Coronary artery (tissue), 2 donors: ENCODE data around the gene PXDN.
"Not testable (repeated sequence)": the region's sequence is repeated elsewhere in the genome, so short reads cannot be mapped to it uniquely, and the experiment has no call there.

Experiments
- DNase-seq: peaks from one replicate; pipeline ENCODE4 v3.0.0-alpha.2; 2017; ENCODE audit warnings: low spot score
- H3K27ac ChIP-seq, 2 donors: fragments of 200-600 bp; sonication (generic); one replicate each; pipeline ENCODE4 v1.5.1; 2016 to 2019
- H3K4me3 ChIP-seq: fragments of 200-600 bp; sonication (generic); 2 replicates; pipeline ENCODE4 v1.5.1; 2016; ENCODE audit warnings: mild to moderate bottlenecking, moderate library complexity
- TF ChIP-seq, protein P1 (sequence below): fragments of 200-600 bp; sonication (generic); IDR thresholded peaks from one replicate; pipeline ENCODE4 v1.5.1; 2019; ENCODE audit warnings: antibody characterized with exemption

Gene PXDN

DNA sequence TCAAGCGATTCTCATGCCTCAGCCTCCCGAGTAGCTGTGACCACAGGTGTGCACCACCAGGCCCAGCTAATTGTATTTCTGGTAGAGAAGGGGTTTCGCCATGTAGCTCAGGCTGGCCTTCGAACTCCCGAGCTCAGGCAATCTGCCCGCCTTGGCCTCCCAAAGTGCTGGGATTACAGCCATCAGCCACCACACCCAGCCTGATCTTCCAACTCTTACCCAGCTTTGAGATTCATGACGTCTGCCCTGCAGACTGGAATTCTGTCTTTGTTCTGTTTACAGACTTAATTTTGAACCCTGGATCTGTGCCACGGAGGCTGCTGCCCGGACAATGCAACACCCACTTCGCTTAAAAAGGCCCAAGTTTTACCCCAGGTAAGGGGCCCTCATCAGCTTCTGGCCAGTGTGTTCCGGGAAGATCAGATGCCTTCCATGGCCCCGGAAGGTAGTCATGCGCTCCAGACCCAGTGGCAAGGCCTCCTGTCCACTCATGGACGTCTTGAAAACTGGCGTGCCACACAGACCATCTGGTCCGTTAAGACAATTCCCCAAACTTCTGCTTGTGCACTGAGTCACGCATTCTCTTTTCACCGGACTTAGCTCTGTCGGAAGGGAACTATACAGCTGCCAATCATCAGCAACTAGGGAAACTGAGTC, 5.5 kb downstream of the PXDN start:
- TF ChIP-seq, protein P1, sequence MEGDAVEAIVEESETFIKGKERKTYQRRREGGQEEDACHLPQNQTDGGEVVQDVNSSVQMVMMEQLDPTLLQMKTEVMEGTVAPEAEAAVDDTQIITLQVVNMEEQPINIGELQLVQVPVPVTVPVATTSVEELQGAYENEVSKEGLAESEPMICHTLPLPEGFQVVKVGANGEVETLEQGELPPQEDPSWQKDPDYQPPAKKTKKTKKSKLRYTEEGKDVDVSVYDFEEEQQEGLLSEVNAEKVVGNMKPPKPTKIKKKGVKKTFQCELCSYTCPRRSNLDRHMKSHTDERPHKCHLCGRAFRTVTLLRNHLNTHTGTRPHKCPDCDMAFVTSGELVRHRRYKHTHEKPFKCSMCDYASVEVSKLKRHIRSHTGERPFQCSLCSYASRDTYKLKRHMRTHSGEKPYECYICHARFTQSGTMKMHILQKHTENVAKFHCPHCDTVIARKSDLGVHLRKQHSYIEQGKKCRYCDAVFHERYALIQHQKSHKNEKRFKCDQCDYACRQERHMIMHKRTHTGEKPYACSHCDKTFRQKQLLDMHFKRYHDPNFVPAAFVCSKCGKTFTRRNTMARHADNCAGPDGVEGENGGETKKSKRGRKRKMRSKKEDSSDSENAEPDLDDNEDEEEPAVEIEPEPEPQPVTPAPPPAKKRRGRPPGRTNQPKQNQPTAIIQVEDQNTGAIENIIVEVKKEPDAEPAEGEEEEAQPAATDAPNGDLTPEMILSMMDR = no peak
- Histone ChIP-seq H3K4me3 (no peak overlapping the region), H3K27ac (peak overlapping the region; percentile 49 to 59)
- no peak for DNase-seq

DNA sequence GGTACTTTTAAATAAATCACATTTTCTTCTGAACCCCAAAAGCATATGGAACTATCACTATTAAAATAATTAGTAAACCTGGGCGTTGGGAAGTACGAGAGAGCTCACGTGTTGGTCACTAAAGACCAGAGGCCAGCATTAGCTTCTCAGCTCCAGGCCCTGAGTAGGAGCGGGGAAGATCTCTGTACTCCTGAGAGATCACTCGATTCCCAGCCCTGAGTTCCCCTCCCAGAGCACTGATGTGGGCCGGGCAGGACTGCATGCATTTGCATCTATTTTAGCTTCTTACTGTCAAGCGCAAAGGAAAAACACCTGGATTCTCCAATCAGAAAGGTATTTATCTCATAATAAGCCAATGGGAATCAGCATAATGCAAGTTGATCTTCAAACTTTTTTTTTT, 6.2 kb downstream of the PXDN start:
- no peak overlapping the region for H3K4me3 ChIP-seq
- H3K27ac ChIP-seq = peak overlapping the region in 1 of 2 donors; percentile 49
- TF ChIP-seq, protein P1 = no peak
- no peak for DNase-seq

DNA sequence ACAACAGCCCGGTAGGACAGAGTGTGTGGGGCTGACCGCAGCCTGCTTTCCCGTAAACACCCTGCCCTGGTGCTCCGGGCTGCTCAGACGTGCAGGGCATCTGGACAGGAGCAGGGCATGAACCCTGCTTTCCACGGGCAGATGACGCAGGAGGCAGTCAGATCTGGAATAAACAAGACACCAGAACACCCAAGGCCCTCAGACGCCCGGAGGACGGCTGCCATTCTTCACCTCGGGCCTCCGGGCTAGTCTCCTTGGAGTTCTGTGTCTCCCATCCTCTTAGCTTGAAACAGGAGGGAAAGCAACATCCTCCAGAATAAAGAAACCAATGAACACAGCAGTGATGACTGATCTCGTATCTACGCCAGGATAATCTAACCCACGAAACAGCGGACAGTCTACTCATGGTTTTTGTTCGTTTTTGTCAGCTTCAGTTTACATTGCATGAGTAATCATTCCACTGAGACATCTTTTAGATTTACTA, 7.3 kb downstream of the PXDN start:
- peak overlapping the region; percentile 18 to 57 for H3K27ac ChIP-seq
- TF ChIP-seq, protein P1 = no peak
- no peak overlapping the region for H3K4me3 ChIP-seq
- DNase-seq = no peak

DNA sequence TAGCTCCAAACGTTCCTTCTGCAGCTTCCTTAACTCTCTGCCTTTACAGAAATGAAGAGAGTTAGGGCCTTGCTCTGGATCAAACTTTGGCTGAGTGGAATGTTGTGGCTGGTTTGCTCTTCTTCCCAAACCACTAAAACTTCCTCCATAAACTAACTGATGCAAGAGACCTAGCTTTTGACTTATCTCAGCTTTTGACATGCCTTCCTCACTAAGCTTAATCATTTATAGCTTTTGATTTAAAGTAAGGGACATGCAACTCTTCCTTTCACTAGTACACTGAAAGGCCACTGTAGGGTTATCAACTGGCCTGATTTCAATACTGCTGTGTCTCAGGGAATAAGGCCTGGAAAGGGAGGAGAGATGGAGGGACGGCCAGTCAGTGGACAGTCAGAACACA, 8.3 kb downstream of the PXDN start:
- Histone ChIP-seq H3K4me3 (no peak overlapping the region), H3K27ac (peak overlapping the region; percentile 18 to 29)
- no peak for DNase-seq
- TF ChIP-seq, protein P1 = no peak

DNA sequence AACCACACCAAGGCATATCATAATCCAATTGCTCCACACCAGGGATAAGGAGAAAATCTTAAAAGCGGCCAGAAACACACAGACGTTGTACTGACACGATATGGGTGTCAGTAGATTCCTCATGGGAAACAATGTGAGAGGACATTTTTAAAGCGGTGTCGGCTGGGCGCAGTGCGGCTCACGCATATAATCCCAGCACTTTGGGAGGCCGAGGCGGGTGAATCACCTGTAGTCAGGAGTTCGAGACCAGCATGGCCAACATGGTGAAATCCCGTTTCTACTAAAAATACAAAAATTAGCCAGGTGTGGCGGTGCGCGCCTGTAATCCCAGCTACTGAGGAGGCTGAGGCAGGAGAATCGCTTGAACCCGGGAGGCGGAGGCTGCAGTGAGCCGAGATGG, 11.0 kb downstream of the PXDN start:
- not testable (repeated sequence) for DNase-seq, H3K27ac ChIP-seq, H3K4me3 ChIP-seq

DNA sequence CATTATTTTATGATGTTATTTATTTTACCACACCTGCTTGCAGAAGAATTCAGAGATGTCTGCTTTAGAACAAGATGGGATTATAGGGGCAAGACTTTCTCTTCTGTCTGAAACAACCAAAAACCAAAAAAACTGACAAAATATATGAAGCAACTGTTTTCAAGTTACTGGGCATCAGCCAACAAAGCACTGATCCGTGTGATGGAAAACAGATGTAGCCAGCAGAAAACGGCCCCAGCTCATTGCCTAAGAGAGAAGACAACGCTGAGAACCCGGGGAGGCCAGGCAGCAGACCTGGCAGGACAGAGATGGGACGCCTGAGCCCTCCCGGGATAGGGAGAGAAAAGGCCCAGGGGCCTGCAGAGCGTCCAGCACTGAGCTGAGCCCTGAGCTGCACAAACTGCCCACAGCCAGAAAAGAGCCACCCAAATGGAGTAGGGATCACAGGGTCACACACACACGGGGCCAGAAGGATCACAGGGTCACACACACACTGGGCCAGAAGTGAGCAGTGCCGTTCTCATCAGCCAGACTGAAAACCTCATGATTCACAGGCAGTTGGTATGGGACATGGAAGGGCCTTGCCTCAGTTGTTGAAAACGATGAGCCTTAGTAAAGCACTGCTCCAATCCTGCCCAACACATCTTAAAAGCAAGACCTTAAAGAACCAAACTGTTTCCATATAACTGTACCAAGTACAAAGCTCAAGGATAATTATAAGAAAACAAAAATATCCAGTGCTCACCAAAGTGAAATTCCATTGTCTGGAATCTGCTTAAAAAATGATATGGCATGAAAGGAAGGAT, 12.1 kb downstream of the PXDN start:
- peak; percentile 74 for DNase-seq
- TF ChIP-seq, protein P1 = no peak
- Histone ChIP-seq H3K27ac (peak overlapping the region; percentile 82 to 93), H3K4me3 (no peak overlapping the region)

DNA sequence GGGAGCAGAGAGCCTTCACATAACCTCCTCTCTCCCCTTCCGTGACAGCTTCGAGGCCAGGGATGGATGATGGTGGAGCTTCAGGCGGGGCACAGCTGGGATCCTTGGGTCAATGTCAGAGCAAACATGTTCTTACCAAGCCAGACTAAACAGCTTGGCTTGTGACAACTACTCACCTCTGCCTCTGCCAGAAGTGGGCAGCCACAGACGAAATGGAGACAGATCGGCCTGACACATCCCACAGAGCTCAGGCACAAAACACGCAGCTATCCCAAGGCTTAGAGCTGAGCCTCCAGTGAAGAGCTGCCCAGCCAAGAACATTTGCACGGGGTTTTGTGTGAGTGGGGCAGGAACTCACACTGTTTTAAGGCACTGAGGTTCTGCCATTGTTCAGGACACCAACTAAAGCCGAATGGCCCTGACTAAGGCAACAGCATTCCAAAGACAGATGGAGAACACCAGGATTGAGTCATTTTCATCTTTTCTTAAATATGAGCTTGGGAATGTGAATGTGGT, 12.8 kb downstream of the PXDN start:
- Histone ChIP-seq H3K4me3 (peak overlapping the region; percentile 52), H3K27ac (peak overlapping the region; percentile 82 to 93)

More for the DNA sequence above, 12.8 kb downstream of the PXDN start:
- TF ChIP-seq, protein P1 = no peak
- DNase-seq = peak; percentile 75
